SH-SY5Y (cell line): Measurements from ENCODE around the gene TSPOAP1.

Experiments
- GATA2 ChIP-seq: IDR thresholded peaks from 2 replicates; pipeline ENCODE4 v1.6.1; 2011; ENCODE audit warnings: mild to moderate bottlenecking, low read depth, low read length
- GATA3 ChIP-seq: IDR thresholded peaks from 2 replicates; pipeline ENCODE4 v1.6.1; 2011; ENCODE audit warnings: low read depth, mild to moderate bottlenecking, low read length, moderate library complexity

DNA sequence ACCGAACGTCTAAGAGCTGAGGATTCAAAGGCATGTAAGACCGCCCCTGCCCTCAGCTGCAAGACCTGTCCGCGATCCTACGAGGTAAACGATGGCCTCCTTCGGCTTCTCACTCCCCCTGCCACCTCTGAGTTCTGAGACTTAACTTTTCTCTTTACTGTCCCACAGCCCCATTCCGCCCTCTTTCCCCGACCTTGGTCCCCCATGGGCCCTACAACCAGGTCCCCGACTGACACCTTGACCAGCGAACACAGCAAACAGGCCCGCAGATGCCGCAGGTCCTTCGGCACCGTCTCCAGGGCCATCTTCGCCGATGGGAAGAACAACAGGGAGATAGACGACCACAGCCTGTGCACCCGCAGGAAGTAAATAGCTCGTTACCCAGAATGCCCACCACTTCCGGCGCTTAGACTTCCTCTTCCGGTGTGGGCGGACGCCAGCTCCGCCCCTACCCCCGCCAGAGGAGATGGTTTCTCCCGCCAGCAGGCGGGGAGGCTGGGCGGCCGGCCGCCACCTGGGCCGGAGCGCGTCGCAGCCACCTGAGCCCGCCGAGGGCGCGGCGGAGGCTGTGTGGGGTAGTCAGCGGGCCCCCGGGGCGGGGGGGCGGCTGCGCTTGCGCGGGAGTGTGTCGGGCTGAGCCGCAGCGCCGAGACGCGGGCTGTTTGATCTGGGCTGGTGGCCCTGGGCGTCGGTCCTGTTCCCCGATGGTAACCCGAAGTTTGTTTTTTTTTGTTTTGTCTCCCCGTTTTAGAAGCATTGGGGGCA lies 23.4 kb upstream of the TSPOAP1 start, which contains the start of gene SUPT4H1:
- TF ChIP-seq GATA3 (no peak), GATA2 (no peak)
